ENCODE data around the gene EPHB2.

EPHB2 gene

GRCh38 chr1:22910286-22910685 lies 199.6 kb downstream of the EPHB2 start:
- Histone ChIP-seq H3K9me3 (ENCODE audit: control insufficient read depth, insufficient read depth, low read depth, low read length) (no peaks in the 10 kb centered on the region), H3K36me3 (ENCODE audit: control insufficient read depth, insufficient read depth, low read length) (no peaks in the 10 kb centered on the region), H3K9ac (ENCODE audit: low read length) (no peak overlapping the region), H3K27ac (ENCODE audit: low read depth, low read length) (no peak overlapping the region), H3K4me1 (ENCODE audit: control insufficient read depth, insufficient read depth, low read length) (no peaks in the 10 kb centered on the region), H3K4me3 (ENCODE audit: low read depth, low read length) (no peak overlapping the region), H3K27me3 (ENCODE audit: control insufficient read depth, insufficient read depth, low read length) (no peaks in the 10 kb centered on the region)

- Histone ChIP-seq H3K9me3 (ENCODE audit: control insufficient read depth, insufficient read depth, low read depth, low read length) (no peaks in the 10 kb centered on the region), H3K27me3 (ENCODE audit: control insufficient read depth, insufficient read depth, low read length) (no peaks in the 10 kb centered on the region), H3K9ac (ENCODE audit: low read length) (no peak overlapping the region)
Observed at GRCh38 chr1:22910986-22911651, 200.5 kb downstream of the EPHB2 start.

GRCh38 chr1:22912311-22912710 lies 201.7 kb downstream of the EPHB2 start:
- Histone ChIP-seq H3K36me3 (ENCODE audit: control insufficient read depth, insufficient read depth, low read length) (no peaks in the 10 kb centered on the region), H3K27me3 (ENCODE audit: control insufficient read depth, insufficient read depth, low read length) (no peaks in the 10 kb centered on the region), H3K9me3 (ENCODE audit: control insufficient read depth, insufficient read depth, low read depth, low read length) (no peaks in the 10 kb centered on the region), H3K4me3 (ENCODE audit: low read depth, low read length) (no peak overlapping the region), H3K4me1 (ENCODE audit: control insufficient read depth, insufficient read depth, low read length) (no peaks in the 10 kb centered on the region), H3K9ac (ENCODE audit: low read length) (no peak overlapping the region), H3K27ac (ENCODE audit: low read depth, low read length) (no peak overlapping the region)

More at GRCh38 chr1:22910986-22911651, 200.5 kb downstream of the EPHB2 start:
- Histone ChIP-seq H3K4me3 (ENCODE audit: low read depth, low read length) (no peak overlapping the region), H3K36me3 (ENCODE audit: control insufficient read depth, insufficient read depth, low read length) (no peaks in the 10 kb centered on the region), H3K27ac (ENCODE audit: low read depth, low read length) (no peak overlapping the region), H3K4me1 (ENCODE audit: control insufficient read depth, insufficient read depth, low read length) (no peaks in the 10 kb centered on the region)

GRCh38 chr1:22913421-22914141 lies 202.9 kb downstream of the EPHB2 start:
- H3K27me3 ChIP-seq (ENCODE audit: control insufficient read depth, insufficient read depth, low read length): no peaks in the 10 kb centered on the region
- no peaks in the 10 kb centered on the region for H3K9me3 ChIP-seq (ENCODE audit: control insufficient read depth, insufficient read depth, low read depth, low read length)
- no peaks in the 10 kb centered on the region for H3K36me3 ChIP-seq (ENCODE audit: control insufficient read depth, insufficient read depth, low read length)
- H3K9ac ChIP-seq (ENCODE audit: low read length): no peak overlapping the region
- H3K4me1 ChIP-seq (ENCODE audit: control insufficient read depth, insufficient read depth, low read length): no peaks in the 10 kb centered on the region
- H3K4me3 ChIP-seq (ENCODE audit: low read depth, low read length): no peak overlapping the region
- H3K27ac ChIP-seq (ENCODE audit: low read depth, low read length): no peak overlapping the region

- no peaks in the 10 kb centered on the region for H3K27me3 ChIP-seq (ENCODE audit: control insufficient read depth, insufficient read depth, low read length)
- H3K4me1 ChIP-seq (ENCODE audit: control insufficient read depth, insufficient read depth, low read length): no peaks in the 10 kb centered on the region
- H3K9me3 ChIP-seq (ENCODE audit: control insufficient read depth, insufficient read depth, low read depth, low read length): no peaks in the 10 kb centered on the region
- H3K36me3 ChIP-seq (ENCODE audit: control insufficient read depth, insufficient read depth, low read length): no peaks in the 10 kb centered on the region
- H3K27ac ChIP-seq (ENCODE audit: low read depth, low read length): no peak overlapping the region
- no peak overlapping the region for H3K4me3 ChIP-seq (ENCODE audit: low read depth, low read length)
- H3K9ac ChIP-seq (ENCODE audit: low read length): no peak overlapping the region
Observed at GRCh38 chr1:22914156-22914555, 203.5 kb downstream of the EPHB2 start.

GRCh38 chr1:22914633-22915217 lies 204.1 kb downstream of the EPHB2 start:
- H3K27ac ChIP-seq (ENCODE audit: low read depth, low read length): no peak overlapping the region

GRCh38 chr1:22915231-22915630 lies 204.6 kb downstream of the EPHB2 start:
- Histone ChIP-seq H3K27ac (ENCODE audit: low read depth, low read length) (no peak overlapping the region), H3K4me3 (ENCODE audit: low read depth, low read length) (no peak overlapping the region), H3K4me1 (ENCODE audit: control insufficient read depth, insufficient read depth, low read length) (no peaks in the 10 kb centered on the region), H3K9ac (ENCODE audit: low read length) (no peak overlapping the region), H3K9me3 (ENCODE audit: control insufficient read depth, insufficient read depth, low read depth, low read length) (no peaks in the 10 kb centered on the region), H3K27me3 (ENCODE audit: control insufficient read depth, insufficient read depth, low read length) (no peaks in the 10 kb centered on the region), H3K36me3 (ENCODE audit: control insufficient read depth, insufficient read depth, low read length) (no peaks in the 10 kb centered on the region)

More at GRCh38 chr1:22914633-22915217, 204.1 kb downstream of the EPHB2 start:
- Histone ChIP-seq H3K9me3 (ENCODE audit: control insufficient read depth, insufficient read depth, low read depth, low read length) (no peaks in the 10 kb centered on the region), H3K4me3 (ENCODE audit: low read depth, low read length) (no peak overlapping the region), H3K27me3 (ENCODE audit: control insufficient read depth, insufficient read depth, low read length) (no peaks in the 10 kb centered on the region), H3K4me1 (ENCODE audit: control insufficient read depth, insufficient read depth, low read length) (no peaks in the 10 kb centered on the region), H3K36me3 (ENCODE audit: control insufficient read depth, insufficient read depth, low read length) (no peaks in the 10 kb centered on the region), H3K9ac (ENCODE audit: low read length) (no peak overlapping the region)

GRCh38 chr1:22915816-22916470 lies 205.3 kb downstream of the EPHB2 start:
- Histone ChIP-seq H3K27ac (ENCODE audit: low read depth, low read length) (no peak overlapping the region), H3K9me3 (ENCODE audit: control insufficient read depth, insufficient read depth, low read depth, low read length) (no peaks in the 10 kb centered on the region), H3K4me3 (ENCODE audit: low read depth, low read length) (no peak overlapping the region), H3K36me3 (ENCODE audit: control insufficient read depth, insufficient read depth, low read length) (no peaks in the 10 kb centered on the region), H3K9ac (ENCODE audit: low read length) (no peak overlapping the region), H3K27me3 (ENCODE audit: control insufficient read depth, insufficient read depth, low read length) (no peaks in the 10 kb centered on the region), H3K4me1 (ENCODE audit: control insufficient read depth, insufficient read depth, low read length) (no peaks in the 10 kb centered on the region)

- Histone ChIP-seq H3K9me3 (ENCODE audit: control insufficient read depth, insufficient read depth, low read depth, low read length) (no peaks in the 10 kb centered on the region), H3K27ac (ENCODE audit: low read depth, low read length) (no peak overlapping the region), H3K4me3 (ENCODE audit: low read depth, low read length) (no peak overlapping the region), H3K4me1 (ENCODE audit: control insufficient read depth, insufficient read depth, low read length) (no peaks in the 10 kb centered on the region), H3K36me3 (ENCODE audit: control insufficient read depth, insufficient read depth, low read length) (no peaks in the 10 kb centered on the region), H3K9ac (ENCODE audit: low read length) (no peak overlapping the region), H3K27me3 (ENCODE audit: control insufficient read depth, insufficient read depth, low read length) (no peaks in the 10 kb centered on the region)
Observed at GRCh38 chr1:22916471-22916820, 205.8 kb downstream of the EPHB2 start.

- Histone ChIP-seq H3K27me3 (ENCODE audit: control insufficient read depth, insufficient read depth, low read length) (no peaks in the 10 kb centered on the region), H3K4me1 (ENCODE audit: control insufficient read depth, insufficient read depth, low read length) (no peaks in the 10 kb centered on the region), H3K4me3 (ENCODE audit: low read depth, low read length) (no peak overlapping the region), H3K27ac (ENCODE audit: low read depth, low read length) (no peak overlapping the region), H3K9ac (ENCODE audit: low read length) (no peak overlapping the region), H3K9me3 (ENCODE audit: control insufficient read depth, insufficient read depth, low read depth, low read length) (no peaks in the 10 kb centered on the region), H3K36me3 (ENCODE audit: control insufficient read depth, insufficient read depth, low read length) (no peaks in the 10 kb centered on the region)
Observed at GRCh38 chr1:22917989-22918388, 207.3 kb downstream of the EPHB2 start.

- H3K9me3 ChIP-seq (ENCODE audit: control insufficient read depth, insufficient read depth, low read depth, low read length): no peaks in the 10 kb centered on the region
- no peak overlapping the region for H3K27ac ChIP-seq (ENCODE audit: low read depth, low read length)
- H3K4me1 ChIP-seq (ENCODE audit: control insufficient read depth, insufficient read depth, low read length): no peaks in the 10 kb centered on the region
- no peak overlapping the region for H3K4me3 ChIP-seq (ENCODE audit: low read depth, low read length)
- H3K36me3 ChIP-seq (ENCODE audit: control insufficient read depth, insufficient read depth, low read length): no peaks in the 10 kb centered on the region
- no peak overlapping the region for H3K9ac ChIP-seq (ENCODE audit: low read length)
- no peaks in the 10 kb centered on the region for H3K27me3 ChIP-seq (ENCODE audit: control insufficient read depth, insufficient read depth, low read length)
Observed at GRCh38 chr1:22918644-22919043, 208.0 kb downstream of the EPHB2 start.
